ENCODE results near the gene ABHD17A. TPM values are rescaled to one million over a fixed set of nuclear protein-coding genes. Genes with fewer than 3 reads are reported as not detected.

ABHD17A gene
- polyA plus RNA-seq, 3 donors, result 69.8 to 96.1 (median 79.0) TPM

- no peak overlapping the region for H2AFZ ChIP-seq (ENCODE audit: insufficient read depth, low read depth, low read length, poor library complexity, severe bottlenecking)
- peaks cover 0 to 3% (median 2%) of the 10 kb centered on the region in 3 donors for H3K27me3 Mint-ChIP-seq (ENCODE audit: low read depth in 3 of 3)
- H3K36me3 ChIP-seq (replicated peaks in 1 of 2; ENCODE audit: control insufficient read depth in 1 of 2, insufficient read depth in 2 of 2, low read length in 2 of 2), result peaks cover 48 to 58% of the 10 kb centered on the region in 2 donors
- DNase-seq, result no peak
- H3K4me1 Mint-ChIP-seq, result peaks cover 15% of the 10 kb centered on the region
- H3K36me3 Mint-ChIP-seq, result peaks cover 32 to 77% of the 10 kb centered on the region in 2 donors
- intact Hi-C loops (cut with micrococcal nuclease), result no loop called here
- TF ChIP-seq CTCF (IDR thresholded peaks at IDR 0.05), result no peak
- H3K9me3 ChIP-seq (replicated peaks in 1 of 2; ENCODE audit: control insufficient read depth in 1 of 2, insufficient read depth in 1 of 2, low read length in 2 of 2), result no peaks in the 10 kb centered on the region
- peaks cover 15 to 18% of the 10 kb centered on the region in 2 donors for H3K4me1 ChIP-seq (ENCODE audit: control insufficient read depth in 1 of 2, insufficient read depth in 2 of 2, low read length in 2 of 2)
- H3K4me2 ChIP-seq (replicated peaks; ENCODE audit: extremely low read depth, low read length, poor library complexity, severe bottlenecking), result no peak overlapping the region
- H3K4me3 ChIP-seq (replicated peaks in 1 of 3; ENCODE audit: low read depth in 2 of 3, low read length in 3 of 3), result no peak overlapping the region
- H3K9me3 Mint-ChIP-seq, result peaks cover 0 to 5% (median 0%) of the 10 kb centered on the region in 7 donors
- no peak overlapping the region for H3K27ac ChIP-seq (ENCODE audit: low read depth in 1 of 2, low read length in 2 of 2)
- no peak overlapping the region for H3K9ac ChIP-seq (ENCODE audit: insufficient read depth, low read length, poor library complexity, severe bottlenecking)
- 95% methylated on average over 25 of the region's 25 CpGs for WGBS (ENCODE audit: insufficient coverage)
- H3K27ac Mint-ChIP-seq, result no peak overlapping the region
- H3K27me3 ChIP-seq (ENCODE audit: control insufficient read depth in 2 of 2, insufficient read depth in 2 of 2, low read length in 2 of 2), result no peaks in the 10 kb centered on the region
- H3K4me3 Mint-ChIP-seq, result no peak overlapping the region
- H3K79me2 ChIP-seq (ENCODE audit: insufficient read depth, low read length), result peaks cover 22% of the 10 kb centered on the region
- H4K20me1 ChIP-seq (ENCODE audit: insufficient read depth, low read length), result peaks cover 18% of the 10 kb centered on the region
These were observed 32.6 kb upstream of the ABHD17A start for GRCh38 chr19:1917926-1918325.

- Histone ChIP-seq H3K36me3 (replicated peaks in 1 of 2; ENCODE audit: control insufficient read depth in 1 of 2, insufficient read depth in 2 of 2, low read length in 2 of 2) (peaks cover 46 to 60% of the 10 kb centered on the region in 2 donors), H3K27ac (ENCODE audit: low read depth in 1 of 2, low read length in 2 of 2) (peak overlapping the region in 1 of 2 donors; percentile 48), H4K20me1 (ENCODE audit: insufficient read depth, low read length) (peaks cover 23% of the 10 kb centered on the region), H3K4me1 (ENCODE audit: control insufficient read depth in 1 of 2, insufficient read depth in 2 of 2, low read length in 2 of 2) (peaks cover 13 to 16% of the 10 kb centered on the region in 2 donors), H3K79me2 (ENCODE audit: insufficient read depth, low read length) (peaks cover 29% of the 10 kb centered on the region), H3K4me3 (replicated peaks in 1 of 3; ENCODE audit: low read depth in 2 of 3, low read length in 3 of 3) (no peak overlapping the region), H2AFZ (ENCODE audit: insufficient read depth, low read depth, low read length, poor library complexity, severe bottlenecking) (no peak overlapping the region), H3K4me2 (replicated peaks; ENCODE audit: extremely low read depth, low read length, poor library complexity, severe bottlenecking) (no peak overlapping the region), H3K9me3 (replicated peaks in 1 of 2; ENCODE audit: control insufficient read depth in 1 of 2, insufficient read depth in 1 of 2, low read length in 2 of 2) (no peaks in the 10 kb centered on the region), H3K27me3 (ENCODE audit: control insufficient read depth in 2 of 2, insufficient read depth in 2 of 2, low read length in 2 of 2) (no peaks in the 10 kb centered on the region), H3K9ac (ENCODE audit: insufficient read depth, low read length, poor library complexity, severe bottlenecking) (no peak overlapping the region)
- Mint-ChIP-seq H3K27ac (peak overlapping the region in 6 of 7 donors; percentile 49 to 80 (median 70)), H3K4me1 (peaks cover 15% of the 10 kb centered on the region), H3K36me3 (peaks cover 28 to 75% of the 10 kb centered on the region in 2 donors), H3K4me3 (peak overlapping the region; percentile 39), H3K9me3 (peaks cover 0 to 2% (median 0%) of the 10 kb centered on the region in 7 donors), H3K27me3 (ENCODE audit: low read depth in 3 of 3) (peaks cover 0 to 3% (median 2%) of the 10 kb centered on the region in 3 donors)
- TF ChIP-seq CTCF (IDR thresholded peaks at IDR 0.05), result no peak
- DNase-seq, result no peak
- 16% methylated on average over 17 of the region's 17 CpGs for WGBS (ENCODE audit: insufficient coverage)
- intact Hi-C loops (cut with micrococcal nuclease), result no loop called here
These were observed 31.9 kb upstream of the ABHD17A start for GRCh38 chr19:1917146-1917545.

Data from CD14-positive monocyte (primary cell).